IMR-90 (cell line): ENCODE results near the gene LDHAL6A. TPM values are rescaled to one million over a fixed set of nuclear protein-coding genes. Genes with fewer than 3 reads are reported as not detected.

Experiments used
- ATAC-seq: fragments of 200-7000 bp; cut with Tn5 transposase; 2 replicates; pipeline ENCODE4 v1.9.1; 2020; ENCODE audit warnings: low read depth, mild to moderate bottlenecking, moderate library complexity
- BruUV-seq: library from RNA; stranded (reverse); fragments of 400-500 nt; replicated peaks from 2 replicates; lab custom pipeline; 2021; lab: Mats Ljungman, UMichigan
- CTCF ChIA-PET: fragments of 300-600 bp; formaldehyde crosslinking; extraction: SDS; loops from one replicate; lab custom pipeline; 2021; ENCODE audit warnings: antibody characterized with exemption; lab: Yijun Ruan, JAX
- POLR2A ChIA-PET: fragments of 300-600 bp; sonication (Branson Sonifier 250); formaldehyde crosslinking; loops from one replicate; lab custom pipeline; 2022; ENCODE audit warnings: antibody characterized with exemption; ENCODE audit not compliant: unreplicated experiment; lab: Charles Lee
- DNase-seq: peaks from one replicate; pipeline ENCODE4 v3.0.0; 2013
- H2AFZ ChIP-seq: replicated peaks from 2 replicates; pipeline ENCODE3; 2013; ENCODE audit warnings: low read length, mild to moderate bottlenecking; ENCODE audit not compliant: poor library complexity
- H2AK5ac ChIP-seq: 2 replicates; pipeline ENCODE4 v1.6.1; 2013; ENCODE audit warnings: low read depth, low read length, inconsistent platforms
- H2AK9ac ChIP-seq: replicated peaks from 2 replicates; pipeline ENCODE3; 2013; ENCODE audit warnings: mild to moderate bottlenecking, low read depth, low read length, moderate library complexity; ENCODE audit not compliant: poor library complexity
- H2BK120ac ChIP-seq: 2 replicates; pipeline ENCODE4 v1.6.1; 2013; ENCODE audit warnings: low read depth, low read length, inconsistent platforms
- H2BK15ac ChIP-seq: 3 replicates; pipeline ENCODE4 v1.6.1; 2013; ENCODE audit warnings: low read depth, low read length, inconsistent platforms
- H2BK20ac ChIP-seq: 2 replicates; pipeline ENCODE4 v1.6.1; 2013; ENCODE audit warnings: low read depth, mild to moderate bottlenecking, inconsistent platforms, low read length, moderate library complexity
- H2BK5ac ChIP-seq: 2 replicates; pipeline ENCODE4 v1.6.1; 2013; ENCODE audit warnings: mild to moderate bottlenecking, low read depth, low read length, inconsistent platforms; ENCODE audit not compliant: poor library complexity, severe bottlenecking
- H3K14ac ChIP-seq: replicated peaks from 2 replicates; pipeline ENCODE4 v1.6.1; 2013; ENCODE audit warnings: low read depth, low read length, inconsistent platforms
- H3K18ac ChIP-seq: 2 replicates; pipeline ENCODE4 v1.6.1; 2013; ENCODE audit warnings: low read depth, low read length, control low read depth
- H3K23ac ChIP-seq: 2 replicates; pipeline ENCODE4 v1.6.1; 2013; ENCODE audit warnings: low read depth, low read length, inconsistent platforms
- H3K27ac ChIP-seq: 2 replicates; pipeline ENCODE4 v1.5.1; 2013; ENCODE audit warnings: mild to moderate bottlenecking, control low read depth, low read length; ENCODE audit not compliant: insufficient read depth
- H3K27me3 ChIP-seq: 2 replicates; pipeline ENCODE4 v1.6.1; 2013; ENCODE audit warnings: low read length; ENCODE audit not compliant: control insufficient read depth, insufficient read depth
- H3K36me3 ChIP-seq: 2 replicates; pipeline ENCODE4 v1.6.1; 2013; ENCODE audit warnings: low read length, mixed read lengths; ENCODE audit not compliant: control insufficient read depth, insufficient read depth
- H3K4ac ChIP-seq: 2 replicates; pipeline ENCODE4 v1.6.1; 2013; ENCODE audit warnings: low read depth, low read length, inconsistent platforms
- H3K4me1 ChIP-seq: 2 replicates; pipeline ENCODE4 v1.6.1; 2013; ENCODE audit warnings: low read length, mixed read lengths; ENCODE audit not compliant: control insufficient read depth, insufficient read depth
- H3K4me2 ChIP-seq: 2 replicates; pipeline ENCODE4 v1.6.1; 2013; ENCODE audit warnings: low read depth, mild to moderate bottlenecking, control low read depth, low read length, moderate library complexity
- H3K4me3 ChIP-seq: 2 replicates; pipeline ENCODE4 v1.5.1; 2013; ENCODE audit warnings: low read depth, mild to moderate bottlenecking, control low read depth, low read length, moderate library complexity; ENCODE audit not compliant: insufficient read depth
- H3K56ac ChIP-seq: 2 replicates; pipeline ENCODE4 v1.6.1; 2013; ENCODE audit warnings: low read length, inconsistent platforms; ENCODE audit not compliant: insufficient read depth; ENCODE audit errors: extremely low read depth
- H3K79me1 ChIP-seq, 2 experiments: 2 replicates each; pipeline ENCODE4 v1.6.1; 2013; ENCODE audit warnings: low read length in 2 of 2, inconsistent platforms in 1 of 2, low read depth in 1 of 2
- H3K9ac ChIP-seq: 2 replicates; pipeline ENCODE4 v1.6.1; 2013; ENCODE audit warnings: low read depth, low read length, control low read depth
- H3K9me1 ChIP-seq: 2 replicates; pipeline ENCODE4 v1.6.1; 2013; ENCODE audit warnings: low read length, inconsistent platforms; ENCODE audit not compliant: insufficient read depth
- H3K9me3 ChIP-seq: 2 replicates; pipeline ENCODE4 v1.6.1; 2013; ENCODE audit warnings: low read length; ENCODE audit not compliant: control insufficient read depth, insufficient read depth
- H4K20me1 ChIP-seq: 2 replicates; pipeline ENCODE4 v1.6.1; 2013; ENCODE audit warnings: low read length, inconsistent platforms; ENCODE audit not compliant: insufficient read depth
- H4K5ac ChIP-seq: 2 replicates; pipeline ENCODE4 v1.6.1; 2013; ENCODE audit warnings: mild to moderate bottlenecking, low read depth, low read length, control low read depth
- H4K8ac ChIP-seq, 2 experiments: 2 replicates each; pipeline ENCODE4 v1.6.1; 2013; ENCODE audit warnings: low read depth in 2 of 2, low read length in 2 of 2, control low read depth in 1 of 2, inconsistent platforms in 1 of 2
- H4K91ac ChIP-seq: 2 replicates; pipeline ENCODE4 v1.6.1; 2013; ENCODE audit warnings: low read depth, low read length, inconsistent platforms; ENCODE audit not compliant: insufficient read depth
- NFE2L2 ChIP-seq: fragments of 150-350 bp; IDR thresholded peaks from 2 replicates; pipeline ENCODE4 v1.6.1; 2016; ENCODE audit warnings: low read depth, mild to moderate bottlenecking, low read length
- RAD21 ChIP-seq: IDR thresholded peaks from 2 replicates; pipeline ENCODE4 v1.6.1; 2012; ENCODE audit warnings: low read length, improper control_type of control experiment
- RCOR1 ChIP-seq: IDR thresholded peaks from 2 replicates; pipeline ENCODE4 v1.6.1; 2012; ENCODE audit warnings: mild to moderate bottlenecking, low read length, improper control_type of control experiment; ENCODE audit not compliant: insufficient replicate concordance
- RFX5 ChIP-seq: IDR thresholded peaks from 2 replicates; pipeline ENCODE4 v1.8.0; 2012; ENCODE audit warnings: low read depth, mild to moderate bottlenecking, low read length, moderate library complexity
- USF2 ChIP-seq: fragments of 150-350 bp; IDR thresholded peaks from 2 replicates; pipeline ENCODE4 v1.6.1; 2017; ENCODE audit warnings: mild to moderate bottlenecking, antibody characterized with exemption, low read length, low read depth
- WGBS, 2 experiments: methylation state at CpG; one replicate each; pipeline versions ENCODE4 v1.1.5 to v1.1.7; 2013; ENCODE audit warnings: missing lambda C conversion rate in 2 of 2; ENCODE audit not compliant: insufficient read length in 1 of 2; ENCODE audit errors: extremely low coverage in 2 of 2; 5-methylcytosine and 5-hydroxymethylcytosine counted together
- dilution Hi-C: fragments of 300-500 bp; cut with HindIII; formaldehyde crosslinking; loops from one replicate; pipeline ENCODE4 v1.14.3; 2018; ENCODE audit warnings: low sequenced_read_pairs; ENCODE audit not compliant: unreplicated experiment
- in situ Hi-C: fragments of 300-500 bp; cut with MboI; formaldehyde crosslinking; loops from 3 replicates; pipeline ENCODE4 v1.14.3; 2019; ENCODE audit warnings: low sequenced_read_pairs, inconsistent platforms, mixed read lengths
- intact Hi-C: fragments of 100-400 bp; cut with micrococcal nuclease; formaldehyde crosslinking; loops from 2 replicates; pipeline ENCODE4 v1.10.0; 2022
- polyA plus RNA-seq, 3 experiments: library from polyadenylated mRNA; depleted of rRNA; stranded (reverse); fragments of >200 nt; gene quantifications; 2 replicates each; pipeline ENCODE4 v1.2.3, GENCODE V29; 2012; ENCODE audit warnings: low replicate concordance in 1 of 3
- total RNA-seq: library from RNA; depleted of rRNA; stranded (reverse); fragments of >200 nt; gene quantifications from 2 replicates; pipeline ENCODE4 v1.2.3, GENCODE V29; 2012
- TF ChIP-seq, protein P1 (sequence below): fragments of 150-350 bp; IDR thresholded peaks from 2 replicates; pipeline ENCODE4 v1.6.1; 2016; ENCODE audit warnings: low read depth, mild to moderate bottlenecking, low read length, moderate library complexity, borderline replicate concordance

The LDHAL6A gene
- total and polyA plus RNA-seq, 2 of the 4 experiments (the other 2 are of a cell fraction) = not detected

DNA sequence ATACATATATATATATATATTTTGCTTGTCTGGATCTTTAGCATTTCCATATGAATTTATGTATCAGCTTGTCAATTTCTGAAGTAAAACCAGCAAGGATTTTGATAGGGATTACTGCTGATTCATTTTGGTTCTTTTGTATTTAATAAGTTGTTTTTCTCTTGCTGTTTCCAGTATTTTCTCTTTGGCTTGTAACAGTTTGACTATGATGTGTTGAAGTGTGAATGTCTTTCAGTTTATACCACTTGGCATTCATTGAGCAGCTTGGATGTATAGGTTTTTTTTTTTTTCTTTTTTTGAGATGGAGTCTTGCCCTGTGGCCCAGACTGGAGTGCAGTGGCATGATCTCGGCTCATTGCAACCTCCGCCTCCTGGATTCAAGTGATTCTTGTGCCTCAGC lies 12.4 kb downstream of the LDHAL6A start:
- no peak overlapping the region for H2AK5ac ChIP-seq
- H3K9me3 ChIP-seq = no peaks in the 10 kb centered on the region
- H2BK15ac ChIP-seq = no peak overlapping the region
- no peaks in the 10 kb centered on the region for H3K9me1 ChIP-seq
- no peak overlapping the region for H3K27ac ChIP-seq
- no peak overlapping the region for H3K23ac ChIP-seq
- dilution Hi-C loops (no loop called here), in situ Hi-C loops (no loop called here), intact Hi-C loops (no loop called here)
- no peaks in the 10 kb centered on the region for H3K79me1 ChIP-seq
- CTCF ChIA-PET = no interaction called here
- H2BK20ac ChIP-seq = no peak overlapping the region
- no peak overlapping the region for H2AK9ac ChIP-seq
- no TSS peak for BruUV-seq
- H4K8ac ChIP-seq = no peak overlapping the region
- no peak overlapping the region for H3K18ac ChIP-seq
- no peak overlapping the region for H4K91ac ChIP-seq
- H3K4ac ChIP-seq = no peak overlapping the region
- H3K4me1 ChIP-seq = no peaks in the 10 kb centered on the region
- no peaks in the 10 kb centered on the region for H4K20me1 ChIP-seq
- no CpG with 5 or more reads among the region's 2 CpGs for WGBS, 2 experiments
- H3K27me3 ChIP-seq = no peaks in the 10 kb centered on the region
- no peak overlapping the region for H2BK120ac ChIP-seq
- no peak overlapping the region for H2BK5ac ChIP-seq
- H3K14ac ChIP-seq = no peak overlapping the region
- TF ChIP-seq, protein P1, sequence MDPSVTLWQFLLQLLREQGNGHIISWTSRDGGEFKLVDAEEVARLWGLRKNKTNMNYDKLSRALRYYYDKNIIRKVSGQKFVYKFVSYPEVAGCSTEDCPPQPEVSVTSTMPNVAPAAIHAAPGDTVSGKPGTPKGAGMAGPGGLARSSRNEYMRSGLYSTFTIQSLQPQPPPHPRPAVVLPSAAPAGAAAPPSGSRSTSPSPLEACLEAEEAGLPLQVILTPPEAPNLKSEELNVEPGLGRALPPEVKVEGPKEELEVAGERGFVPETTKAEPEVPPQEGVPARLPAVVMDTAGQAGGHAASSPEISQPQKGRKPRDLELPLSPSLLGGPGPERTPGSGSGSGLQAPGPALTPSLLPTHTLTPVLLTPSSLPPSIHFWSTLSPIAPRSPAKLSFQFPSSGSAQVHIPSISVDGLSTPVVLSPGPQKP = no peak
- TF ChIP-seq NFE2L2 (no peak), RAD21 (no peak), RCOR1 (no peak), RFX5 (no peak), USF2 (no peak)
- H2AFZ ChIP-seq = no peak overlapping the region
- DNase-seq (no peak), ATAC-seq (no peak)
- POLR2A ChIA-PET = interaction anchor here (0.6 kb wide), 1 partner anchor 49 kb away, joined by 3 read pairs; no protein-coding TSS in a partner anchor
- H3K56ac ChIP-seq = no peak overlapping the region
- no peak overlapping the region for H3K4me2 ChIP-seq
- H4K5ac ChIP-seq = no peak overlapping the region
- no peaks in the 10 kb centered on the region for H3K36me3 ChIP-seq
- no peak overlapping the region for H3K4me3 ChIP-seq
- no peak overlapping the region for H3K9ac ChIP-seq
